ENCODE results near the gene EDC4. TPM values are rescaled to one million over a fixed set of nuclear protein-coding genes. Genes with fewer than 3 reads are reported as not detected.

Gene EDC4
- total RNA-seq, 1 experiment from 2014 or later: 106 TPM

- peaks cover 2% of the 10 kb centered on the region; the same call in 1 of the 2 replicates for H3K79me2 ChIP-seq (ENCODE audit: insufficient read depth, low read length)
- no peak overlapping the region for H3T11ph ChIP-seq (ENCODE audit: low read length)
- no peak overlapping the region for H2BK15ac ChIP-seq (ENCODE audit: low read depth, low read length)
- H3K9me3 Mint-ChIP-seq: no peaks in the 10 kb centered on the region
- TF ChIP-seq CTCF (conservative IDR thresholded peaks at IDR 0.05): no peak
- peaks cover 18 to 65% (median 47%) of the 10 kb centered on the region in 3 experiments; a peak in 6 of 7 replicates for H3K36me3 Mint-ChIP-seq (ENCODE audit: insufficient read depth in 1 of 3, low read depth in 3 of 3)
- no peaks in the 10 kb centered on the region for H3K27me3 ChIP-seq (ENCODE audit: insufficient read depth, low read length)
- H3K9me3 ChIP-seq (ENCODE audit: control insufficient read depth, low read depth, low read length): no peaks in the 10 kb centered on the region
- H3K56ac ChIP-seq (ENCODE audit: insufficient read length, low read depth, low read length): no peak overlapping the region
- no peaks in the 10 kb centered on the region for H3K27me3 Mint-ChIP-seq (ENCODE audit: low read depth)
- no peak overlapping the region for H2BK5ac ChIP-seq (ENCODE audit: insufficient read length, low read length)
- H3K9ac ChIP-seq (ENCODE audit: extremely low read depth, insufficient read length, low read length): no peak overlapping the region
- H3K18ac ChIP-seq (ENCODE audit: insufficient read length, low read depth, low read length): no peak overlapping the region
- no peak overlapping the region for H4K91ac ChIP-seq (ENCODE audit: insufficient read length, low read depth, low read length)
- no peaks in the 10 kb centered on the region for H4K20me1 ChIP-seq (ENCODE audit: control insufficient read depth, insufficient read depth, insufficient read length)
- no peak for DNase-seq
- no peaks in the 10 kb centered on the region for H3K79me1 ChIP-seq (ENCODE audit: insufficient read depth, low read depth, low read length, poor library complexity, severe bottlenecking)
- no peak overlapping the region for H3K27ac ChIP-seq (ENCODE audit: insufficient read length, low read depth, low read length)
- peak overlapping the region; percentile 91 to 96 for H3K4me3 Mint-ChIP-seq
- H2BK12ac ChIP-seq (ENCODE audit: insufficient read length, low read depth, low read length): no peak overlapping the region
- no peak overlapping the region for H2BK20ac ChIP-seq (ENCODE audit: low read depth, low read length, poor library complexity, severe bottlenecking)
- no peak overlapping the region for H2BK120ac ChIP-seq (ENCODE audit: low read depth, low read length, poor library complexity, severe bottlenecking)
- no peak overlapping the region for H2AK5ac ChIP-seq (ENCODE audit: insufficient read length, low read length)
- H2AFZ ChIP-seq (ENCODE audit: low read length): no peak overlapping the region
- no peak overlapping the region for H4K8ac ChIP-seq (replicated peaks; ENCODE audit: insufficient read length, low read depth, low read length)
- no peak overlapping the region for H3K23ac ChIP-seq (ENCODE audit: insufficient read length, low read depth, low read length)
- H3K14ac ChIP-seq (ENCODE audit: insufficient read depth, low read length): no peak overlapping the region
- no peaks in the 10 kb centered on the region; the same call in 1 of the 2 replicates for H3K4me1 ChIP-seq (ENCODE audit: insufficient read depth, low read length)
- H3K4ac ChIP-seq (ENCODE audit: low read depth, low read length): no peak overlapping the region
- peak overlapping the region in 1 of 3 experiments; percentile 84; a peak in 2 of 7 replicates for H3K27ac Mint-ChIP-seq
- H3K23me2 ChIP-seq (ENCODE audit: insufficient read length, low read depth, low read length, poor library complexity, severe bottlenecking): peaks cover 13% of the 10 kb centered on the region
- WGBS (ENCODE audit: extremely low coverage, insufficient read length, low lambda C conversion rate): no CpG with 5 or more reads among the region's 3 CpGs
- H3K4me1 Mint-ChIP-seq: peaks cover 11 to 13% of the 10 kb centered on the region in 2 experiments
- H3K4me2 ChIP-seq (ENCODE audit: insufficient read depth, insufficient read length, low read length): no peak overlapping the region
- H4K5ac ChIP-seq (ENCODE audit: insufficient read length, low read depth, low read length): no peak overlapping the region
Measured at GRCh38 chr16:67874372-67874771, 1.5 kb downstream of the EDC4 start.

All from H9 (cell line).